Naive thymus-derived CD4-positive, alpha-beta T cell (primary cell): ENCODE results near the gene MAP2K5. TPM values are rescaled to one million over a fixed set of nuclear protein-coding genes. Genes with fewer than 3 reads are reported as not detected.

Source experiments
- ATAC-seq: fragments of 150-1000 bp; cut with Tn5 transposase; 2 replicates; pipeline ENCODE4 v1.10.0; 2021; ENCODE audit warnings: mild to moderate bottlenecking, moderate library complexity
- CTCF ChIA-PET: fragments of 350-600 bp; sonication (Branson Sonifier 250); formaldehyde crosslinking; loops from one replicate; lab custom pipeline; 2021; ENCODE audit warnings: antibody characterized with exemption; lab: Charles Lee
- POLR2A ChIA-PET: fragments of 350-600 bp; sonication (Branson Sonifier 250); formaldehyde crosslinking; loops from one replicate; lab custom pipeline; 2021; ENCODE audit warnings: antibody characterized with exemption, inconsistent platforms; lab: Charles Lee
- DNase-seq, 9 donors: peaks; one replicate each; pipeline versions ENCODE4 v3.0.0 to v3.0.0-alpha.2; 2020 to 2022; ENCODE audit warnings: mixed read lengths in 1 of 9
- H3K27ac ChIP-seq: one replicate; pipeline ENCODE4 v1.7.0; 2013; ENCODE audit warnings: mild to moderate bottlenecking, low read depth, low read length, moderate library complexity
- H3K27me3 ChIP-seq, 2 donors: one replicate each; pipeline ENCODE4 v1.7.0; 2013; ENCODE audit warnings: low read length in 2 of 2, mild to moderate bottlenecking in 2 of 2, moderate library complexity in 2 of 2; ENCODE audit not compliant: control insufficient read depth in 2 of 2, insufficient read depth in 2 of 2
- H3K36me3 ChIP-seq, 3 experiments: 1 replicate in 2 of 3; 2 replicates in 1 of 3; pipeline ENCODE4 v1.7.0; 2013; ENCODE audit warnings: low read length in 3 of 3, mild to moderate bottlenecking in 3 of 3, moderate library complexity in 1 of 3; ENCODE audit not compliant: insufficient read depth in 3 of 3, control insufficient read depth in 2 of 3
- H3K4me1 ChIP-seq, 2 donors: one replicate each; pipeline ENCODE4 v1.7.0; 2013; ENCODE audit warnings: low read length in 2 of 2, mild to moderate bottlenecking in 2 of 2, moderate library complexity in 1 of 2; ENCODE audit not compliant: control insufficient read depth in 2 of 2, insufficient read depth in 2 of 2
- H3K4me3 ChIP-seq: 2 replicates; pipeline ENCODE4 v1.7.0; 2013; ENCODE audit warnings: mild to moderate bottlenecking, low read length
- H3K9me3 ChIP-seq, 3 experiments: 1 replicate in 2 of 3; 2 replicates in 1 of 3; pipeline ENCODE4 v1.7.0; 2013; ENCODE audit warnings: low read length in 3 of 3; ENCODE audit not compliant: control insufficient read depth in 2 of 3
- H3K27ac Mint-ChIP-seq, 9 donors: one replicate each; pipeline ENCODE4 v1.8.0; 2020 to 2022; ENCODE audit warnings: mixed read lengths in 9 of 9, mild to moderate bottlenecking in 8 of 9, moderate library complexity in 5 of 9, inconsistent platforms in 2 of 9
- H3K27me3 Mint-ChIP-seq, 5 donors: one replicate each; pipeline ENCODE4 v1.8.0; 2021 to 2022; ENCODE audit warnings: mixed read lengths in 5 of 5, mild to moderate bottlenecking in 1 of 5
- H3K36me3 Mint-ChIP-seq, 5 donors: one replicate each; pipeline ENCODE4 v1.8.0; 2020 to 2022; ENCODE audit warnings: mixed read lengths in 5 of 5, mild to moderate bottlenecking in 3 of 5, inconsistent platforms in 1 of 5
- H3K4me1 Mint-ChIP-seq, 7 donors: one replicate each; pipeline ENCODE4 v1.8.0; 2020 to 2022; ENCODE audit warnings: mixed read lengths in 7 of 7, mild to moderate bottlenecking in 3 of 7, inconsistent platforms in 1 of 7
- H3K4me3 Mint-ChIP-seq, 10 donors: one replicate each; pipeline ENCODE4 v1.8.0; 2020 to 2022; ENCODE audit warnings: mild to moderate bottlenecking in 10 of 10, mixed read lengths in 10 of 10, moderate library complexity in 6 of 10, inconsistent platforms in 2 of 10
- H3K9me3 Mint-ChIP-seq, 11 donors: one replicate each; pipeline ENCODE4 v1.8.0; 2020 to 2022; ENCODE audit warnings: mixed read lengths in 11 of 11, mild to moderate bottlenecking in 4 of 11, inconsistent platforms in 1 of 11, moderate library complexity in 1 of 11
- intact Hi-C, 2 donors: fragments of 100-400 bp; cut with micrococcal nuclease; formaldehyde crosslinking; loops; one replicate each; pipeline ENCODE4 v1.15.1; 2023
- polyA plus RNA-seq, 2 donors: library from polyadenylated mRNA; unstranded; fragments of 300-500 nt; fragmentation: Illumina TruSeq; gene quantifications; one replicate each; pipeline ENCODE4 v1.2.3, GENCODE V29; 2021
- total RNA-seq, 6 experiments: library from RNA in 5 of 6; stranded (reverse) in 5 of 6; gene quantifications; 1 replicate in 5 of 6; 2 replicates in 1 of 6; pipeline ENCODE4 v1.2.3 and lab custom pipeline; 2021 to 2026

Gene MAP2K5
- total and polyA plus RNA-seq, 7 experiments from 2014 or later = 22.7 to 43.4 (median 33.9) TPM

DNA sequence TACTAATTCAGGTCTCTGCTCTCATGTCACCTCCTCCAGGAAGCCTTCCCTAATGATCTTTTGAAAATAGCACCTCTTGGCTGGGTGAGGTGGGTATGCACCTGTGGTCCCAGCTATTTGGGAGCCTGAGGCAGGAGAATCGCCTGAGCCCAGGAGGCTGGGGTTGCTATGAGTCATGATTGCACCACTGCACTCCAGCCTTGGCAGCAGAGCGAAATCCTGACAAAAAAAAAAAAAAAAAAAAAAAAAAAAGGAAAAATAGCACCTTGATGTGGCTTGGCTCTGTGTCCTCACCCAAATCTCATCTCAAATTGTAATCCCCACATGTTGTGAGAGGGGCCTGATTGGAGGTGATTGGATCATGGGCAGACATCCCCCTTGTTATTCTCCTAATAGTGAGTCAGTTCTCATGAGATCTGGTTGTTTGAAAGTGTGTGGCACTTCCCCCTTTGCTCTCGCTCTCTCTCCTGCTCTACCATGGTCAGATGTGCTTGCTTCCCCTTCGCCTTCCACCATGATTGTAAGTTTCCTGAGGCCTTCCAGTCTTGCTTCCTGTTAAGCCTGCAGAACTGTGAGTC, 308.6 kb downstream of the MAP2K5 start:
- intact Hi-C loops = no loop called here
- no peak overlapping the region for H3K4me3 ChIP-seq
- peaks cover 0 to 22% (median 14%) of the 10 kb centered on the region in 5 donors for H3K27me3 Mint-ChIP-seq
- H3K27ac Mint-ChIP-seq = no peak overlapping the region
- ChIA-PET POLR2A (no interaction called here), CTCF (no interaction called here)
- H3K4me3 Mint-ChIP-seq = no peak overlapping the region
- peaks cover 0 to 4% (median 0%) of the 10 kb centered on the region in 5 donors for H3K36me3 Mint-ChIP-seq
- H3K4me1 Mint-ChIP-seq = peaks cover 0 to 4% (median 0%) of the 10 kb centered on the region in 7 donors
- no peak overlapping the region for H3K27ac ChIP-seq
- peaks cover 0 to 5% (median 0%) of the 10 kb centered on the region in 11 donors for H3K9me3 Mint-ChIP-seq
- DNase-seq (no peak), ATAC-seq (peak; percentile 76)
- peaks cover 0 to 3% of the 10 kb centered on the region in 2 donors for H3K27me3 ChIP-seq
- no peaks in the 10 kb centered on the region for H3K4me1 ChIP-seq
- H3K9me3 ChIP-seq = no peaks in the 10 kb centered on the region
- no peaks in the 10 kb centered on the region for H3K36me3 ChIP-seq

DNA sequence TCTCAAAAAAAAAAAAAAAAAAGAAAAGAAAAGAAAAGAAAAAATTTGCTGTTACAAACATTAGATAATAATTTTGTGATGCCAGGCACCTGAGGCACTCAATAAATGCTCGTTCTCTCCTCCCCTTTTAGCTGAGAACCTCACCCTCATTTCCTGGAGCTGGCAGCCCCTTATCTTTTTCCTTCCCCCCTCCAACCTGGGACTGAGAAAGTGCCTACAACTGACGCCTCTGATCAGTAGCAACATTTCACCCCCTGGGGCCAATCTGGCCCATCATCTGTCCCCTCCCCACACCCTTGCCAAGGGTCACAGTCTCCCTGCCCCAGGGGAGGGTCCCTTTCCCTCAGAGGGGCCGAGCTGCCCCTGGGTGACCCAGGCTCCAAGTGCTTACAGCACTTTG, 309.9 kb downstream of the MAP2K5 start:
- peaks cover 0 to 5% (median 0%) of the 10 kb centered on the region in 11 donors for H3K9me3 Mint-ChIP-seq
- no peaks in the 10 kb centered on the region for H3K36me3 ChIP-seq
- H3K9me3 ChIP-seq = no peaks in the 10 kb centered on the region
- POLR2A ChIA-PET = no interaction called here
- H3K36me3 Mint-ChIP-seq = peaks cover 0 to 4% (median 0%) of the 10 kb centered on the region in 5 donors
- H3K4me1 ChIP-seq = no peaks in the 10 kb centered on the region
- H3K27me3 ChIP-seq = peaks cover 0 to 3% of the 10 kb centered on the region in 2 donors
- intact Hi-C loops = no loop called here
- H3K4me3 ChIP-seq = no peak overlapping the region
- peaks cover 0 to 4% (median 0%) of the 10 kb centered on the region in 7 donors for H3K4me1 Mint-ChIP-seq
- H3K27ac Mint-ChIP-seq = no peak overlapping the region
- H3K4me3 Mint-ChIP-seq = no peak overlapping the region
- CTCF ChIA-PET = no interaction called here
- H3K27me3 Mint-ChIP-seq = peaks cover 0 to 18% (median 14%) of the 10 kb centered on the region in 5 donors
- no peak overlapping the region for H3K27ac ChIP-seq
- ATAC-seq = no peak
- DNase-seq = no peak

DNA sequence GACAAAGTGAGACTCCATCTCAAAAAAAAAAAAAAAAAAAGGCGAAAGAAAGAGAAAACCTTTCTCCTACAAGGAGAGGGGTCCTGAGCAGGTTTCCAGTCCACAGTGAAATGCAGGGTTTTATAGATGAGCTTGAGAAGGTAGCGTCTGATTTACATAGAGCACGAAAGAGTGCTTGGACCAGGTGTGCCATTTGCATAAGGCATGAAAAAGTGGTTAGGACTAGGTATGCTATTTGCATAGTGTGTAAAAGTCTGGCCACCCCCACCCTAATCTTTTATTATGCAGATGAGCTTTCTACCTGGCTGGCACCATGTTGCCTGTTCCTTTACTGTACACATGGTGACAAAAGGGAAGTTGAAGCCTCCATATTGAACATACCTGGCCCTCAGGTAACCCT, 311.0 kb downstream of the MAP2K5 start:
- H3K27me3 Mint-ChIP-seq = peaks cover 0 to 15% (median 11%) of the 10 kb centered on the region in 5 donors
- H3K9me3 ChIP-seq = no peaks in the 10 kb centered on the region
- ATAC-seq (no peak), DNase-seq (no peak)
- H3K36me3 ChIP-seq = no peaks in the 10 kb centered on the region
- peaks cover 0 to 3% of the 10 kb centered on the region in 2 donors for H3K27me3 ChIP-seq
- peaks cover 0 to 4% (median 0%) of the 10 kb centered on the region in 7 donors for H3K4me1 Mint-ChIP-seq
- intact Hi-C loops = no loop called here
- no peak overlapping the region for H3K4me3 Mint-ChIP-seq
- POLR2A ChIA-PET = no interaction called here
- H3K36me3 Mint-ChIP-seq = peaks cover 0 to 4% (median 0%) of the 10 kb centered on the region in 5 donors
- CTCF ChIA-PET = interaction anchor here (0.6 kb wide), 1 partner anchor 227 kb away, joined by 3 read pairs; no protein-coding TSS in a partner anchor
- no peak overlapping the region for H3K4me3 ChIP-seq
- no peak overlapping the region for H3K27ac ChIP-seq
- no peaks in the 10 kb centered on the region for H3K4me1 ChIP-seq
- H3K27ac Mint-ChIP-seq = no peak overlapping the region
- peaks cover 0 to 5% (median 0%) of the 10 kb centered on the region in 11 donors for H3K9me3 Mint-ChIP-seq

DNA sequence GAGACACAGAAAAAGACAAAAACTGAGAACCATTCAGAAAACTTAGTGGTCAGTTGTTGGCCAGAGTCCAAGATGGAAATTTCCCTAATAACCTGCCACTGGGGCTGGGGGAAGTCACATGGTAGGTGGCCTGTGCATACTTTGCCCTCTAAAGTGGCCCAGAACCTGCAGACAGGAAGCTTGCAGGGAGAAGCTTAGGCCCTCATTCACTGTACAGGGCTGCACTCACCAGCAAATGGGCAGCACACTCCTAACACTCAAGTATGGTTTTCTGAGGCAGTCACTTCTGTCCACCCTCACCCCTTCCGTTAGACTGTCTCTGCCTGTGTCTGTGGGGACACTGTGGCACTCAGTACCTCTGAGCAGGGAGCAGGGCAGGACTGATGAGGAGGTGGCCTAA, 311.9 kb downstream of the MAP2K5 start:
- Mint-ChIP-seq H3K4me1 (peaks cover 0 to 4% (median 0%) of the 10 kb centered on the region in 7 donors), H3K36me3 (peaks cover 0 to 4% (median 0%) of the 10 kb centered on the region in 5 donors), H3K9me3 (peaks cover 0 to 5% (median 0%) of the 10 kb centered on the region in 11 donors), H3K27me3 (peaks cover 0 to 15% (median 8%) of the 10 kb centered on the region in 5 donors), H3K4me3 (no peak overlapping the region), H3K27ac (no peak overlapping the region)
- ChIA-PET CTCF (no interaction called here), POLR2A (no interaction called here)
- Histone ChIP-seq H3K27me3 (peaks cover 0 to 3% of the 10 kb centered on the region in 2 donors), H3K4me3 (no peak overlapping the region), H3K4me1 (no peaks in the 10 kb centered on the region), H3K9me3 (no peaks in the 10 kb centered on the region), H3K27ac (no peak overlapping the region), H3K36me3 (no peaks in the 10 kb centered on the region)
- intact Hi-C loops = no loop called here
- DNase-seq (no peak), ATAC-seq (no peak)

DNA sequence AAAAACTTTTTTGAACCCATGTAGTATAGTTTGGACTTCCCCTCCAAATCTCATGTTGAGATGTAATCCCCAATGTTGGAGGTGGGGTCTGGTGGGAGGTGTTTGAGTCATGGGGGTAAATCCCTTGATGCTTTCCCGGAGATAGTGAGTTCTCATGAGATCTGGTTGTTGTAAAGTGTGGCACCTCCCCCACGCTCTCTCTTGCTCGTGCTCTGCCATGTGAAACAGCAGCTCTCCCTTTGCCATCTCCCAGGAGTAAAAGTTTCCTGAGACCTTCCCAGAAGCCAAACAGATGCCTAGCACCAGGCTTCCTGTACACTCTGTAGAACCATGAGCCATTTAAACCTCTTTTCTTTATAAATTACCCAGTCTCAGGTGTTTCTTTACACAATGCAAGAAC, 313.3 kb downstream of the MAP2K5 start:
- H3K27ac ChIP-seq = no peak overlapping the region
- H3K4me3 Mint-ChIP-seq = no peak overlapping the region
- H3K9me3 ChIP-seq = no peaks in the 10 kb centered on the region
- no peak overlapping the region for H3K27ac Mint-ChIP-seq
- ATAC-seq = no peak
- H3K4me3 ChIP-seq = no peak overlapping the region
- no peaks in the 10 kb centered on the region for H3K4me1 ChIP-seq
- no peaks in the 10 kb centered on the region for H3K36me3 ChIP-seq
- intact Hi-C loops = no loop called here
- POLR2A ChIA-PET = no interaction called here
- peaks cover 0 to 3% (median 0%) of the 10 kb centered on the region in 7 donors for H3K4me1 Mint-ChIP-seq
- no peak for DNase-seq
- CTCF ChIA-PET = no interaction called here
- H3K36me3 Mint-ChIP-seq = peaks cover 0 to 4% (median 0%) of the 10 kb centered on the region in 5 donors
- no peaks in the 10 kb centered on the region for H3K9me3 Mint-ChIP-seq
- H3K27me3 ChIP-seq = no peaks in the 10 kb centered on the region
- H3K27me3 Mint-ChIP-seq = peaks cover 0 to 11% (median 2%) of the 10 kb centered on the region in 5 donors

Other genes with a start within 250 kb of the MAP2K5 start
- gene C15orf61, start 21.6 kb upstream of the MAP2K5 start, total RNA-seq = 10 to 100 TPM in 2 of 5 experiments, 1 to 10 TPM in 3; 4.3 to 11.0 (median 8.2) TPM
- gene C15orf61, start 21.6 kb upstream of the MAP2K5 start, polyA plus RNA-seq = 10 to 100 TPM in 1 of 2 donors, 1 to 10 TPM in 1; 6.1 to 11.4 TPM